K562 (cell line): ENCODE results near the gene CPE. TPM values are rescaled to one million over a fixed set of nuclear protein-coding genes. Genes with fewer than 3 reads are reported as not detected.

Experiments used
- CREB3 ChIP-seq: fragments of 450-650 bp; conservative IDR thresholded peaks from 2 replicates; pipeline ENCODE4 v1.6.1; 2016; ENCODE audit warnings: missing genetic modification characterization, low read depth, mild to moderate bottlenecking, missing compliant biosample characterization, moderate library complexity
- CXXC5 ChIP-seq: fragments of 250-450 bp; sonication (Bioruptor Pico); IDR thresholded peaks from 2 replicates; pipeline ENCODE4 v1.8.0; 2022; ENCODE audit warnings: inconsistent platforms, mild to moderate bottlenecking, moderate library complexity
- DPF2 ChIP-seq: fragments of 450-650 bp; IDR thresholded peaks from 2 replicates; pipeline ENCODE4 v1.6.1; 2016
- ESRRA ChIP-seq: fragments of 450-650 bp; IDR thresholded peaks from 2 replicates; pipeline ENCODE4 v1.6.1; 2014; ENCODE audit warnings: low read depth, mild to moderate bottlenecking, moderate library complexity, borderline replicate concordance
- ETV1 ChIP-seq: fragments of 450-650 bp; conservative IDR thresholded peaks from 2 replicates; pipeline ENCODE4 v1.6.1; 2016; ENCODE audit warnings: missing genetic modification characterization, control low read depth, low read depth, missing compliant biosample characterization
- FOXO4 ChIP-seq: fragments of 450-650 bp; formaldehyde crosslinking; IDR thresholded peaks from 2 replicates; pipeline ENCODE4 v1.4.0; 2020; ENCODE audit warnings: mild to moderate bottlenecking, moderate library complexity
- NFIC ChIP-seq: fragments of 450-650 bp; IDR thresholded peaks from 2 replicates; pipeline ENCODE4 v1.6.1; 2017; ENCODE audit warnings: mild to moderate bottlenecking, inconsistent platforms
- NUFIP1 ChIP-seq: fragments of 450-650 bp; IDR thresholded peaks from 2 replicates; pipeline ENCODE4 v1.6.1; 2018; ENCODE audit not compliant: partially characterized antibody
- RBBP5 ChIP-seq: fragments of 200-600 bp; sonication (generic); IDR thresholded peaks from 2 replicates; pipeline ENCODE4 v1.6.1; 2012; ENCODE audit warnings: borderline replicate concordance, mild to moderate bottlenecking, low read length, control low read depth, inconsistent platforms; ENCODE audit not compliant: insufficient read depth, poor library complexity, severe bottlenecking
- SMAD4 ChIP-seq: fragments of 250-450 bp; sonication (Bioruptor Pico); conservative IDR thresholded peaks from 2 replicates; pipeline ENCODE4 v1.8.0; 2021; ENCODE audit warnings: inconsistent platforms, mild to moderate bottlenecking, moderate library complexity
- ZNF592 ChIP-seq: fragments of 450-650 bp; IDR thresholded peaks from 2 replicates; pipeline ENCODE4 v1.6.1; 2017; ENCODE audit warnings: antibody characterized with exemption, mild to moderate bottlenecking
- polyA plus RNA-seq, 8 experiments: library from polyadenylated mRNA; depleted of rRNA in 4 of 8; stranded (reverse) in 5 of 8; unstranded in 3 of 8; fragments of >200 nt; fragmentation: Nextera tagmentation in 2 of 8; fragmentation: Illumina TruSeq in 1 of 8; extraction: Ambion mirVana in 2 of 8; extraction: Trizol in 1 of 8; gene quantifications; 2 replicates each; pipeline versions ENCODE4 v1.2.1 to v1.2.3, GENCODE V29; 2011 to 2014; ENCODE audit warnings: inconsistent platforms in 1 of 8, missing spikeins in 1 of 8
- total RNA-seq, 7 experiments: library from RNA; depleted of rRNA in 6 of 7; stranded (reverse); fragments of >200 nt in 6 of 7; fragmentation: Illumina TruSeq in 2 of 7; extraction: Trizol in 2 of 7; gene quantifications; 2 replicates each; pipeline versions ENCODE4 v1.2.1 to v1.2.3, GENCODE V29; 2011 to 2021; ENCODE audit warnings: low replicate concordance in 1 of 7

CPE gene
- total and polyA plus RNA-seq, 9 of the 15 experiments (the other 6 are each of a cell fraction or from before 2014, with no cell fraction given), result 0.04 to 0.16 (median 0.06) TPM; not detected in 4

- TF ChIP-seq ZNF592, result peak; percentile 60; the same call in 1 of the 2 replicates
- no peak for TF ChIP-seq DPF2
- TF ChIP-seq NUFIP1, result no peak
- TF ChIP-seq SMAD4 (CRISPR knock-in tag), result peak; percentile 41
- TF ChIP-seq CXXC5 (CRISPR knock-in tag), result 0 out of 2 replicates have a peak, but pooled peaks have one; percentile 20
- TF ChIP-seq ETV1 (tag), result 0 out of 2 replicates have a peak, but pooled peaks have one; percentile 5
- no peak for TF ChIP-seq RBBP5
- peak; percentile 44 for TF ChIP-seq CREB3 (tag)
- no peak for TF ChIP-seq FOXO4 (CRISPR knock-in tag)
- TF ChIP-seq ESRRA, result peak; percentile 97
- TF ChIP-seq NFIC, result peak; percentile 10; the same call in 1 of the 2 replicates
Measured at GRCh38 chr4:165474784-165475705, 96.2 kb downstream of the CPE start (continued).
